ENCODE measurements around the gene PYGO2. TPM values are rescaled to one million over a fixed set of nuclear protein-coding genes. Genes with fewer than 3 reads are reported as not detected.

PYGO2 gene
- total RNA-seq, 4 donors from 2014 or later = 19.1 to 40.1 (median 25.7) TPM

- Histone ChIP-seq H3K27me3 (no peaks in the 10 kb centered on the region), H3K4me3 (peak overlapping the region in 1 of 2 donors; percentile 76), H3K36me3 (no peaks in the 10 kb centered on the region), H3K9me3 (no peaks in the 10 kb centered on the region), H3K4me1 (peaks cover 3 to 64% (median 25%) of the 10 kb centered on the region in 3 donors), H3K27ac (peak overlapping the region; percentile 21 to 97 (median 92))
- WGBS, 2 donors (ENCODE audit: low coverage in 1 of 2) = 28 to 63% methylated on average over 3 to 5 of the region's 17 CpGs
- no peak for ATAC-seq
- TF ChIP-seq EP300 (IDR thresholded peaks at IDR 0.05) (no peak), POLR2AphosphoS5 (IDR thresholded peaks at IDR 0.05) (peak; percentile 53), CTCF (IDR thresholded peaks at IDR 0.05) (no peak), POLR2A (IDR thresholded peaks at IDR 0.05) (peak in 1 of 2 donors; percentile 16)
These were observed 43.8 kb upstream of the PYGO2 start for GRCh38 chr1:155005076-155006011.

- Histone ChIP-seq H3K4me1 (peaks cover 5 to 64% (median 31%) of the 10 kb centered on the region in 3 donors), H3K27ac (peak overlapping the region; percentile 88 to 97 (median 96)), H3K27me3 (no peaks in the 10 kb centered on the region), H3K36me3 (no peaks in the 10 kb centered on the region), H3K9me3 (no peaks in the 10 kb centered on the region), H3K4me3 (peak overlapping the region; percentile 76 to 89)
- 30% methylated on average over 2 of the region's 5 CpGs; no CpG with 5 or more reads in 1 of the 2 donors for WGBS, 2 donors (ENCODE audit: low coverage in 1 of 2)
- TF ChIP-seq EP300 (IDR thresholded peaks at IDR 0.05) = no peak
- no peak for TF ChIP-seq CTCF (IDR thresholded peaks at IDR 0.05)
- no peak for ATAC-seq
These were observed 42.9 kb upstream of the PYGO2 start for GRCh38 chr1:155004352-155005075.

- Histone ChIP-seq H3K9me3 (no peaks in the 10 kb centered on the region), H3K27ac (peak overlapping the region; percentile 88 to 97 (median 96)), H3K36me3 (no peaks in the 10 kb centered on the region), H3K4me3 (peak overlapping the region; percentile 76 to 89), H3K4me1 (peaks cover 6 to 65% (median 37%) of the 10 kb centered on the region in 3 donors), H3K27me3 (no peaks in the 10 kb centered on the region)
- no peak for TF ChIP-seq CTCF (IDR thresholded peaks at IDR 0.05)
- TF ChIP-seq POLR2AphosphoS5 (IDR thresholded peaks at IDR 0.05) = peak; percentile 3
- no peak for TF ChIP-seq POLR2A (IDR thresholded peaks at IDR 0.05)
- no peak for TF ChIP-seq EP300 (IDR thresholded peaks at IDR 0.05)
- WGBS, 2 donors (ENCODE audit: low coverage in 1 of 2) = 0% methylated on average over 3 to 5 of the region's 34 CpGs
- ATAC-seq = no peak
These were observed 42.3 kb upstream of the PYGO2 start for GRCh38 chr1:155003766-155004351.

- TF ChIP-seq CTCF (IDR thresholded peaks at IDR 0.05) (no peak), POLR2A (IDR thresholded peaks at IDR 0.05) (no peak), POLR2AphosphoS5 (IDR thresholded peaks at IDR 0.05) (no peak), EP300 (IDR thresholded peaks at IDR 0.05) (no peak)
- H3K27me3 ChIP-seq = no peaks in the 10 kb centered on the region
- peak overlapping the region; percentile 76 to 89 for H3K4me3 ChIP-seq
- peak overlapping the region; percentile 88 to 97 (median 96) for H3K27ac ChIP-seq
- no peak for ATAC-seq
- H3K9me3 ChIP-seq = no peaks in the 10 kb centered on the region
- WGBS, 2 donors (ENCODE audit: low coverage in 1 of 2) = 0 to 1% methylated on average over 13 to 19 of the region's 37 CpGs
- H3K4me1 ChIP-seq = peaks cover 6 to 65% (median 38%) of the 10 kb centered on the region in 3 donors
- H3K36me3 ChIP-seq = no peaks in the 10 kb centered on the region
These were observed 41.7 kb upstream of the PYGO2 start for GRCh38 chr1:155003227-155003765.

All from gastroesophageal sphincter (tissue), 4 donors.